ENCODE results near the gene PDE4DIP.
A peak's percentile ranks its signal among the peaks of the same experiment; 100 is the strongest.
"Not testable (repeated sequence)": the region's sequence is repeated elsewhere in the genome, so short reads cannot be mapped to it uniquely, and the experiment has no call there.

Gene PDE4DIP

DNA sequence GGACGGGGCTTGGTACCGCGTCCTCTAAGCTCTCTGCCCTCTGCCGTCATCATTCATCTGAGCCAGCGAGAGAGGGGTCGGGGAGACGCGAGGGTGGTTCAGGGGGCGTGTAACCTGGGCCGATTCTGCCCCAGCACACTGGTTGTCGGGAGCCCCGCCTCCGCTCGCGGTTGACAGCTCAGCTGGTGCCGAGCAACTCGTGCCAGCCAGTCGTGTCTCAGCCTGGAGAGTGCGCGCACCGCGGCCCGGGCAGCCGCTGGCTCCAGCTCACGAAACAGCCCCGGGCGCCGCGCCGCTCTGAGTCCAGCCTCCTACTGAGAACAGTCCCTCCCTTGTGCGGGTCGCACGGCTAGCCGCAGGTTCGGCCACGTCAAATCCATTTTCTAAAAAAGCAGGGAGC lies at the start of gene PDE4DIP:
PDE4DIP (plus strand) TSS at position 209 of the 400 bp plus-strand sequence. CDS start 347 bp downstream, outside the sequence.
- DNase-seq, result peak; percentile 23

DNA sequence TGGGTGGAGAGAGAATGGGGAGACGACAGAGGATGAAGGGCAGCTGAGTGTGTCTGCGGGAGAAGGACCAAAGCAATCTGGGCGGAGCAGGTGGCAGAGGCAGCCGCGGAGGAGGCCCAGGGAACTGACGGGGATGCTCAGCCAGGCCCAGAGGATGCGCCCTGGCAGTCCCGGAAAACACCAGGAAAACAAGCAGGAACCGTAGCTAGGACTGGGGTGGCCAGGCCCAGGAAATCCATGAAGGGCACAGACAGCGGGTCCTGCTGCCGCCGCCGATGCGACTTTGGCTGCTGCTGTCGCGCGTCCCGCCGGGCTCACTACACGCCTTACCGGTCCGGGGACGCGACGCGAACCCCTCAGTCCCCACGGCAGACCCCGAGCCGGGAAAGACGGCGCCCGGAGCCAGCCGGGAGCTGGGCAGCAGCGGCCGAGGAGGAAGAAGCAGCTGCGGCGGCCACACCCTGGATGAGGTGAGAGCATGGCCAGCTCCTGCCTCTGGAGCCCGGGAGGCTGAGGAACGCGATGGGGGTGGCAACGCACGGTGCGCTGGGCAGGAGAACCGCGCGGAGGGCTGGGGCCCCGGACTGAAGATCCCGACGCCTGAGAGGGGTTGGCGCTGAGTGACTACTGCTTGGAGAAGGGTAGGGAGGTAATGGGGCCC lies 35.8 kb upstream of the PDE4DIP start:
- DNase-seq, result not testable (repeated sequence)

DNA sequence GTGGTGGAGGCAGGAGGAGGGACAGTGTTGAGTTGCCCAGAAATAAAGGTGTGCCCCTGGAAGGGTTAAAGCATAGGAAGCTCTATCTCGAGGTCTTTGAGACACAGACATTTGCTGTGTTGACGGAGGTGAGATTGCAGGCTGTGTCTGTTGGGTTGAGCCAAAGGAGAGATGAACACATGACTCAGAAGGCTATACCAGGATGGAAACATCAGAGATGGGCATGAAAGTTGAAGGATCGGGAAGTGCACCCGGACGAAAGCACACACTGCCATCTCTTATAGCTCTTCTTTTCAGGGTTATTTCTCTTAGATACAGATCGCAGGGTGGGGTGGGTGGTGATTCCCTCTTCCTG lies 35.3 kb upstream of the PDE4DIP start:
- DNase-seq, result not testable (repeated sequence)

DNA sequence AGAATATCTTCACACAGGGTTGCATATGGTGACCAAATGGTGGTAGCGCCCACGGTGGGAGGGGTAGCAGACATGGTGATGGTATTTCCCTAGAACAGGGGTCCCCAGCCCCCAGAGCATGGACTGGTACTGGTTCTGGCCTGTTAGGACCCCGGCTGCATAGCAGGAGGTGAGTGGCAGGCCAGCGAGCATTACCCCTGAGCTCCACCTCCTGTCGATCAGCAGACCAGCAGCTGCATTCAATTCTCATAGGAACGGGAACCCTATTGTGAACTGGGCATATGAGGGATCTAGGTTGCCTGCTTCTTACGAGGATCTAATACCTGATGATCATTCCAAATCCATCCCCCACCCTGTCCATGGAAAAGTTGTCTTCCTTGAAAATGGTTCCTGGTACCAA lies 22.0 kb upstream of the PDE4DIP start:
- not testable (repeated sequence) for DNase-seq

DNA sequence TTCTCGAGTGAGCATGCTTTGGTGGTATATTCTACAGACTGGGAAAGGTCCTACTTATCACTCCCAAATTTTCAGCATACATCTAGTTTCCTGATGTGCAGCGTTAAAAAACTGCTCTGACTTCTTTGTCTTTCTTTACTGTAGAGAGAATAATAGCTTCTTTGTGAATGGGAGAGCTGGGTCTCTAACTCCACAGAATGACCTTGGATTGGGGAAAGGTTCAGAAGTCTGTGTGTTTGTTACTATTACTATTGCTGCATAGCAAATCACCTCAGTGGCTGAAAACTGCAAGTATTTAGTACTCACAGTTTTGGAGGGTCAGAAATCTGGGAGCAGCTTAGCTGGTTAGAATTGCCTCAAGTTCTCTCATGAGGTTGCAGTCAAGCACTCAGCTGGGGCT lies 20.4 kb upstream of the PDE4DIP start:
- not testable (repeated sequence) for DNase-seq

DNA sequence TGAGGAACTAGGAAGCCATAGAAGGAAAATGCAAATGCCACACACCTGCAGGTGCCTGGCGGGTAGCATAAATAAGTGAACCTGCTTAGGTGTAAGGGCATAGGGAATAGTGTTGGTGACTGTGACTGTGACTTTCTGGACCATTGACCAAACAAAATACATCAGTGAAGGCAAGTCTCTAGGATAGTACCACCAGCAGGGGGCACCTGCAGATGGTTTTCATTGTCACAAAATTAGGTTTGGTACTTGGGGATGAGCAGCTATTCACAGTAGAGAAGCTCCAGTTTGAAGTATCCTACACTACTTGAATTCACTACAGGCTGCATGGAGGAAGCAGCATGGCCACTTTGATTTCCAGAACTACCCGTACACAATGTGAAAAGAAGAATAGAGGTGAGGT lies 19.2 kb upstream of the PDE4DIP start:
- DNase-seq, result not testable (repeated sequence)

DNA sequence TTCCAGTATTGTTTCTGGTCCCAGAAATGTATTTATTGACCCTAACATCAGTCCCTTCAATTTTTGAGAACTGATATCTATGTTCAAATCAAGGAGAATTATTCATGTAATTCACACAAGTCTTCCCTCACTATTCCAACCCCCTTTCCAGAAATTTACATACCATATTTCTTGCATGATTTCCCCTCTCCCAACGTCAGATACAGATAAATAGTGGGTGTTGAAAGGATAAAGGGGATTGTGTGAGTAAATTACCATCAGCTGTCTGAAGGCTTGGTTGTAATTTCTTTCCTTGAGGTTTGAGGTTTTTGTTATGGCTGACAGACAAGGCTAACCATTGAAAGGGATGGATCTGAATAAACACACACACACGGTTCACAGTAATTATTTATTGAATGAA lies 15.7 kb upstream of the PDE4DIP start:
- DNase-seq, result not testable (repeated sequence)

DNA sequence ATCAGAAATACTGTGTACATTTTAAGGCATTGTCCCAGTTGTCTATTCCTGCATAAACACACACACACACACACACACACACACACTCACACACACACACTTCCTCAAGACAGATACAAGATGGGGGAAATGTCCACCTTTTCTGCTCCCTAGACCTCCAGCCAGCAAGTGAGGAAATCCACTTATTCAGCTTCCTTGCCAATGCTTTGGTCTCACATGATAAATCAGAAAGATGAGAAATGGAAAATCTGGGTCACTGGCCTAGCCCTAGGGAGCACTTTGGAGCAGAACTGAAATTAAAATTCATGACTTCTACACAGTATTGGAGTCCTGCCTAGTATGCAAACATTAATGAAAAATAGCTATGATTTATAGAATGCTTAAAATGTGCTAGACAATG lies 15.3 kb upstream of the PDE4DIP start:
- DNase-seq, result not testable (repeated sequence)

DNA sequence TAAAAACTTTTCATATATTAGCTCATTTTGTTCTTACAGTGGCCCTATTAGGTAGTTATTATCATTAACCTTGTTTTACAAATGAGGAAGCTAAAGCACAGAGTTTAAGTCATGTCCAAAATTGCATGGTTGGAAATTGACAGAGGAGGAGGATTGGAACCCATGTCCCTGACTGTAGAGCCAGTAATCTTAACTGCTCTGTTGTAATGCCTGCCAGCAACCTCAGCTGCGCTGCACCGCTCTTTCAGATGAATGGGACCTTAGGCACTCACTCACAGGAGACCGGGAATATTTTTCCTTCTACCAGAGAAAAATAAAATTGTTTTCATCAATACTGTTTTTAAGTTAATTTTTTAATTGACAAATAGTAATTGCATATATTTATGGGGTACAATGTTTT lies 14.9 kb upstream of the PDE4DIP start:
- DNase-seq, result not testable (repeated sequence)

DNA sequence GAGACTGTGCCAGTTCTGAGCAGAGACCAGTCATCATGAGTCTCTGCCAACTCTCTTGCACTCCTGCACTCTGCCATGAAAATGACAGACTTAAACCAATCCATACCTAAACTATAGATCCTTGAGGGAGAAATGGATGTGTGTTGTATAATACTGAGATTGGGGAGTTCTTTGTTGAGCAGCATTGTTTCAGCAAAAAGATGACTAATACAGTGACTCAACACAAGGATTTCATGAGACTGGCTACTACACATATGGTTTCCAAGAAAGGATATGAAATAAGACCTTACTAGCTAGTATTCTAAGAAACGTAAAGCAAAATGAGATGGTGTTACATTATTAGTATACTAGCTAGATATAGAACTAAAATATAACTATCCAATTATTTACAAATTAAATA lies 3.0 kb upstream of the PDE4DIP start:
- not testable (repeated sequence) for DNase-seq

DNA sequence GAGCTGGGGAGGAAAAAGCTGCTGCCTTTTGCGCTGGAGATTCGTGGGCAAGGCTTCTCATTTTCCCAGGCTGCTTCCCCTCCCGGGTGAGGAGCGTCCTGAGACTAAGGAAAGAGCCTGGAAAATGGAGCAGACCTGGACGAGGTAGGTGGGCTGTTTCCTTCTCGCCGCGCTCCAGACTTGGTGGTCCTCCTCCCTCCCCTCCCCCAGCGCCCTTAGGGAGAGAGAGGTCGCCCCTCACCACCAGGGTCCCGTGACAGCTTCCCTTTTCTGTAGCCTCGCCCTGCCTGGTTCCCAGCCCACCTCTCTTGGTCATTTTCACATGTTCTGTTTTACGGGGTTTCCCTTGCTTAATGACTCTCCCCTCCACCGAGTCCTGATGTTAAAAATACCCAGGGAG lies 423 bp downstream of the PDE4DIP start:
- DNase-seq, result not testable (repeated sequence)

DNA sequence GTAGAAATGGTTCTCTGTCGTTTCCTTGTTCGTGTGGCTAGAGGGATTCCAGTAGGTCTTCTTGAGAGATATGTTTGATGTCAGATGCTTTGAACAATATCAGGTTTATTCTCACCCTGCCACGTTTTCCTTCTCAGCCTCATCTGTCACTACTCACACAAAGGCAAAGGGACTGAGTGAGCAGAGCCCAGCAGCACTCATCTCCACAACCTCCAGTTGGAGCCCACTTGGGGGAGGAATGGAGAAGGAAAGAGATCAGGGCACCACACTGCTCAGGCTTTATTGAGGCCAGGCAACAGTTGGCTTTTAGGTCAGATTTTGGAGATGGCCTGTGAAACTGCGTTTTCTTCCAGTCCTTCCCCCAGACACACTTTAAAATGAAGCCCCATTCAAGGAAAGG lies 840 bp downstream of the PDE4DIP start:
- DNase-seq, result not testable (repeated sequence)

DNA sequence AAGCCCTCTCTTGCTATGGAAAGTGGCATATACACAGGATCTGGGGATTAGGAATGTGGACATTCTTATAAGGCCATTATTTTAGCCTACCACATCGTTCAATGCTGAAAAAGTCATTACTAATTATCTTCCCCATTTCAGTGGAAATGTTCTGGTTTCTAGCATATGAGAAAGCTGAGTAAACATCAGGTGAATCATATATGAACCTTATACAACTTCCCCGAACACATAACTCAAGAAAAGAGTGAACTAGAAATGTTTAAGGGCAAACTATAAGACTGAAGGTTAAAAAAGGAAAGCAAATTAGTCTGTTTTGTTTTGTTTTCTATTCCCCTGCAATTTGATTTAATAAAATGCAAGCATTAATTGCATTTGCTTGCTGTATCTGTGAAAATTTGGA lies 6.1 kb downstream of the PDE4DIP start:
- DNase-seq, result not testable (repeated sequence)

DNA sequence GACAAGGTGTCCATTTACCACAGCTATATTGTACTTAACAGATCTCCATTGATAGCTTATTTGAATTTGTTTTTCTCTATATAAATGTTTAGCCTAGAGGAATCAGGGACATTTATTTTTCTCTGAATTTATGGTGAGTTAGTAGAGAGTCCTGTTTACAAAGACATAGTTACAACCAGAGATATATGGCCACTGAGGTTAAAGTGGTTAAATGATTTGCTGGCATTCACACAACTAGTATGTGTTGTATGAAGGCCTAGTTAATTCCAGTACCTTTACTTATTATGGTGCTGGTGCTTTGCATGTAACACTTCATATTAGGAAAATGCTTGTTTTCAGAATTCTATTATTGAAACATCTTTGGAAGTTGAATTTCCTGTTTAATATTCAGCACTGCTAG lies 6.6 kb downstream of the PDE4DIP start:
- DNase-seq, result not testable (repeated sequence)

DNA sequence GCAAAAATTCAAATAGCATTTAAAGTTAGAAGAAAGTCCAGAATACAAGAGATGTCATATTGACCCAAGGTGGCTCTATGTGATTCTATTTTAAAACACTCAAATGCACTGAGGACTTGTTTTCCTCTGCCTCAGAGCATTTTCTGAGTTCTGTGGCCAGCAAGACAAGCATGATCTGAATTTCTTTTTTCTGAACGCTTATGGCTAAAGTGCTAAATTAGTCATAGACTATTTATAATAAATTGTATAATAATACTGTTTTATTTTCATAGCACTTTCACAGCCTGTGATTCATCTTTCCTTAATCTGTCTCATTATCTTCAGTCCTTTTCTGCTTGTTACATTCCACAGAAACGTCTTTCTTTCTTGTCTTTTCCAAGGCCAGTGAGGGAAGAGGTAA lies 7.5 kb downstream of the PDE4DIP start:
- not testable (repeated sequence) for DNase-seq

DNA sequence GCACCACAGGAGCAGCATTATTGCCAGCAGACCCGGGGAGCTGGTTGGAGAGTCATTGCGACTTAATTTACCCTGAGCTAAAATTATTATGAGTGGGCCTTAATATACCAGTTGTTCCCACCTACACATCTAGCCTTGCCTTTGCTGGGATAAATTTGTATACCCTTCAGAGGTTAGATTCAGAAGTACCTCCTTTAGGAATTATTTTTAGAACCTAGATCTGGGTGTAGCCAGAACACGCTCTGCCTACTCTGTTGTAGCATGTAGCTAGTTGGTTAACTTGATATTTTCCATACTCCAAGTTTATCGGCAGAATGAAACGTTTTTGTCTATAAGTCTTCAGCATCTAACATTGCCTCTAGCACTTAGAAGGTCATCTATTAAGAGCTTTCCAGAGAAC lies 9.1 kb downstream of the PDE4DIP start:
- not testable (repeated sequence) for DNase-seq

DNA sequence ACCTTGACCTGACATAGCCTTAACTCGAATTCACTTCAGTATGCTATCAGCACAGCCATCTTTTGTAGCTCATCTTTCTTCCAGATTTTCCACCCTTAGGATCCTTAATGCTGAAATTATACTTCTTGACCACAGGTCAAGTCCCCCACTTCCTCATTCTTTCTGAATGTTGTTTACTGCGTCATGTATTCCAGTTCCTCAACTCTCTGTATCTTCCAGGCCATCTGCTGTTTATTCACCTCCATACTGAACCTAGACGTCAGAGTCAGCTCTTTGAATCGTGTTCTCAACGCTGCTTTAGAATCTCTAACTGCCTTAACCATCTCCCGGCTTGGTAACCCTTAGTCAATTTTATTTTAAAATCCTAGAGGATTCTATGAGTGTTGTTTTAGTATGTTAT lies 9.8 kb downstream of the PDE4DIP start:
- not testable (repeated sequence) for DNase-seq

DNA sequence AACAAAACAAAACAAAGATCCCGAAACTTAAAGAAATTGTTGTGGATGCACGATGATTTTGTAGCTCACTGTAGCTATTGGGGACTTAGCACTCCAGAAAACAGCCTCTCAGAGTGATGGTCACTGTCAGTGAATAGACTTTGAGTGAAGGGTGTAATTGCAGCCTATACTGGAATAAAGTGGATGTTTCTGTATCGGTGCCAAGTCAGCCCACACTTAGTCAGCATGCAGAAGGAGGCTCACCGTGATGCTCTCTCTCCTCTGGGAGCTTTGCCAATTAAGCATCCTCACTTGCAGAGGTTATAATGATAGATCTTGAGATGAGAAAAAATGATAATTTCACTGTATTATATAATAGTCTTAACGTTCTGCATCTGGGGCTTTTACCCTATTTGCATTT lies 11.1 kb downstream of the PDE4DIP start:
- not testable (repeated sequence) for DNase-seq

DNA sequence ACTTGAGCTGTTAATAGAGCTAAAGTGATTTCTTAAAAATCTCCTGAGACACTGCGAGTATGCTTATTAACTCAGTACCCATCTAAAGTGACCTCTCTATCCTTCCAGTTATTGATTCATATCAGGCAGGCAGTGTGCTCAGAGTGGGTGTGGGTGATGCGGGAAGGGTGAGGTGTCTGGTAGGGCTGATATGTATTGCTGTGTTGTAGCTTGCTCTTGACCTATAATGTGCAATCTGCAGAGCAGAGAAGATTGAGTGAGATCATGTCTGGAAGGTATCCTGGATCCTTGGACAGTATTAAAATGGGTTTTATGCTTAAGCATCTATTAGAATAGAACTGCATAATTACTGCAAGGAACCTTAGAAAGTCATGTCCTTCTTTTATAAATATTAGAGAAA lies 15.8 kb downstream of the PDE4DIP start:
- DNase-seq, result not testable (repeated sequence)

DNA sequence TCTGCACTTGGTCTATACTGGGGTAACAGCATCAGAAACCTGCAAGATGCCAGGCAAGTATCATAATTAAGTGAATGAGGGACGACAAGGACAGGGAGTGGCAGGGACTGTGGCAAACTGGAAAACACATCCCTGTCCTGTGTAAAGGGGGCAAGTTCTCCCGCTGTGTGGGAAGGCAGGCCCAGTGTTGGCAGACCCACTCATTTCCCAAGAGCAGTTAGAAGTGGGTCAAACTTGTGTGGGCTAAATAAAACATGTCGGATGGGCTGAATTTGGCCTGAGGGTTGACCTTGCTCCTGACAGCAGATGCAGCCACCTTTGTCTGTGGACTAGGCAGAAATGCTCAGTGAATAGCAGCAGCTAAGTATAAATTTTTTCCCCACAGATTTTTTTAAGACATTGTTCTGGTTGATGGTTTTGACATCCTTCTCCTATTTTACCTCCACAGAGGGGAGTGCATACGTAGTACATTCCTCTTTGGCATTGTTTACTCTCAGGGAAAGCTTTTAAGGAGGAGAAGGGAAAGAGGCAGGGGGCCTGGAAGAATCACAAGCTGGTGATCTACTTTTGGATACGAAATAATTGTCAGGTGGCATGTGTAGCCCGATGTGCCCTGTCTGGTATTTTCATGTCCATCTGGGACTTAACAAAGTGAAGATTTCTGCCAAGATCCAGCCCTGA lies 16.5 kb downstream of the PDE4DIP start:
- not testable (repeated sequence) for DNase-seq

DNA sequence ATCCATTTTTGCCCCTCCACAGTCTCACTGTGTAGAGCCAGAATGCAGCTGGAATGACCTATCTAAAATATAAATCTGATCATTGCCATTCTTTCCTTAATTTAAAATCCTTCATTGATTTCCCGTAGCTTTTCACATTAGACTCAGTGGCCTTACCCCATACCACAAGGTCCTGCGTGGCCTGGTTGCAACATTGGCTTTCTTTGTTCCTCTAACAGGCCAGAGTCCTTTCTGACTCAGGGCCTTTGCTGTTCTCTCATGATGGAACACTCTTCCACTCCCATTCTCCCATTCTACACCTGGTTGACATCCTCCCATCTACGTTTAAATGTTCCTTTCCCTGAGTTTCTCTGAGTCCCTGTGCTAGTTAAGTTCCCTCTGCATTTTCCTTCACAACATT lies 18.4 kb downstream of the PDE4DIP start:
- not testable (repeated sequence) for DNase-seq

DNA sequence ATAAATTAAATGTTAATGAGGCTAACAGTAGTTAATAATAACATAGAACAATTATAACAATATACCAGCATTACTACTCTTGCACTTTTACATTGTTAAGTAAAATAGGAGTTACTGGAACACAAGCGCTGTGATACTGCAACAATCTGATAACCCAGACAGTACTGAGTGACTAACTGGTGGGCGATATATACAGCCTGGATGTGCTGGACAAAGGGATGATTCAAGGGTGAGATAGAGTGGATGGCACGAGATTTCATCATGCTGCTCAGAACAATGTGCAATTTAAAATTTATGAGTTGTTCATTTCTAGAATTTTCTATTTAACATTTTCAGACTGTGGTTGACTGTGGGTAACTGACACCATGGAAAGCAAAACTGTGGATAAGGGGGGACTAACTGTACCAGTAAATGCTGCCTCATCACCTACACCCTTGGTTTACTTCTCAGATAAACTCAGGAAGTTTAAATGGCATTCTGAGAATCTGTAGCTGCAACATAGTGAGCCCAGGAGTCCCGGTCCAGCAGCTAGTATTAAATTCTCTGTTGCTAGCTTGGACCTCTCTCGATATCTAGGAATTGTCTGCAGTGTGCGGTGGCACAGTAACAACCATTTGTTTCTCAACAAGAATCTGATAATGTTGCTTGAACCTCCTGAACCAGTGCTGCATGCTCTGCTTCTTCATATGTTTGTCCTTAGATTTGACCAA lies 24.9 kb downstream of the PDE4DIP start:
- not testable (repeated sequence) for DNase-seq

DNA sequence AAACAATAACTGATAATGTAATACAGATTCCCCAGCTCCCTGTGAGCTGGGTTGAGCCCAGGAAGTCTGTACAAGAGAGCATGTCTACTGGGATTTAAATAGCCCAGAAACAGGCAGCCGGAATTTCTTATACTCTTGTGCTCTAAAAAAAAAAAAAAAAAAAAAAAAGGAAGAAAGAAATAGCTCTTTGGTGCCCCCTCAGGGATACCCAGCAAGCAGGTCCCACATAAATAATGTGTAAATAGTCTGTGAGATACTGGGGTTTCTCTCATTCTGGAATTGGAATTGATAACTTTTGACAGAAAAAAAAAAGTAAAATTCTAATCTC lies 25.4 kb downstream of the PDE4DIP start:
- not testable (repeated sequence) for DNase-seq
